Hematopoietic multipotent progenitor cell (in vitro differentiated cells): Measurements from ENCODE around the gene IKZF4. TPM values are rescaled to one million over a fixed set of nuclear protein-coding genes. Genes with fewer than 3 reads are reported as not detected.
A peak's percentile ranks its signal among the peaks of the same experiment; 100 is the strongest.

Source experiments
- DNase-seq, 3 donors: peaks; one replicate each; pipeline ENCODE4 v3.0.0-alpha.2; 2011 to 2015; ENCODE audit warnings: low read depth in 2 of 3, low spot score in 2 of 3
- total RNA-seq: library from RNA; depleted of rRNA; stranded (reverse); fragments of >200 nt; gene quantifications from one replicate; pipeline ENCODE4 v1.2.3, GENCODE V29; 2012

IKZF4 gene
- total RNA-seq, 1 donor: 5.4 TPM

GRCh38 chr12:56080556-56081138, 59.8 kb downstream of the IKZF4 start:
- DNase-seq: no peak

GRCh38 chr12:56081393-56082347, 60.8 kb downstream of the IKZF4 start:
- DNase-seq: no peak

GRCh38 chr12:56082382-56082781, 61.5 kb downstream of the IKZF4 start:
- DNase-seq: no peak

GRCh38 chr12:56082967-56083366, 62.1 kb downstream of the IKZF4 start:
- DNase-seq: no peak

GRCh38 chr12:56084958-56085543, 64.2 kb downstream of the IKZF4 start:
- peak in 1 of 3 donors; percentile 36 for DNase-seq

- no peak for DNase-seq
Measured at GRCh38 chr12:56086096-56086495, 65.3 kb downstream of the IKZF4 start.

GRCh38 chr12:56086608-56087007, 65.8 kb downstream of the IKZF4 start:
- no peak for DNase-seq

GRCh38 chr12:56087220-56087619, 66.4 kb downstream of the IKZF4 start:
- no peak for DNase-seq

Other genes starting within 250 kb of the IKZF4 start
- gene SARNP, start 203.3 kb upstream of the IKZF4 start, total RNA-seq: 23.2 TPM
- gene ORMDL2, start 203.0 kb upstream of the IKZF4 start, total RNA-seq: 14.8 TPM
- 54.9 TPM for gene DNAJC14, start 191.5 kb upstream of the IKZF4 start, total RNA-seq
- 0.27 TPM for gene MMP19, start 178.1 kb upstream of the IKZF4 start, total RNA-seq
- gene PYM1, start 93.1 kb upstream of the IKZF4 start, total RNA-seq: 18.0 TPM
- gene DGKA, start 89.9 kb upstream of the IKZF4 start, total RNA-seq: 53.6 TPM
- 1.3 TPM for gene PMEL, start 55.0 kb upstream of the IKZF4 start, total RNA-seq
- 27.2 TPM for gene CDK2, start 54.2 kb upstream of the IKZF4 start, total RNA-seq
- 39.9 TPM for gene RAB5B, start 47.0 kb upstream of the IKZF4 start, total RNA-seq
- 47.1 TPM for gene SUOX, start 23.8 kb upstream of the IKZF4 start, total RNA-seq
- gene RPS26, start 20.9 kb downstream of the IKZF4 start, total RNA-seq: 168 TPM
- 0.27 TPM for gene ERBB3, start 59.1 kb downstream of the IKZF4 start, total RNA-seq
- 113 TPM for gene PA2G4, start 83.5 kb downstream of the IKZF4 start, total RNA-seq
- 3,883 TPM for gene RPL41, start 95.6 kb downstream of the IKZF4 start, total RNA-seq
- gene ZC3H10, start 97.2 kb downstream of the IKZF4 start, total RNA-seq: 10.2 TPM
- 254 TPM for gene ESYT1, start 107.2 kb downstream of the IKZF4 start, total RNA-seq
- 47.1 TPM for gene MYL6B, start 131.5 kb downstream of the IKZF4 start, total RNA-seq
- gene MYL6, start 137.3 kb downstream of the IKZF4 start, total RNA-seq: 563 TPM
- 72.4 TPM for gene SMARCC2, start 168.4 kb downstream of the IKZF4 start, total RNA-seq
- gene RNF41, start 200.9 kb downstream of the IKZF4 start, total RNA-seq: 205 TPM
- gene NABP2, start 203.3 kb downstream of the IKZF4 start, total RNA-seq: 21.0 TPM
- gene SLC39A5, start 209.0 kb downstream of the IKZF4 start, total RNA-seq: 0.54 TPM
- 22.9 TPM for gene ANKRD52, start 237.3 kb downstream of the IKZF4 start, total RNA-seq
- 17.2 TPM for gene COQ10A, start 245.9 kb downstream of the IKZF4 start, total RNA-seq